HepG2 (cell line): Measurements from ENCODE around the gene HINFP. TPM values are rescaled to one million over a fixed set of nuclear protein-coding genes. Genes with fewer than 3 reads are reported as not detected.
A peak's percentile ranks its signal among the peaks of the same experiment; 100 is the strongest.

Source experiments
- ARNT2 ChIP-seq: sonication (generic); formaldehyde crosslinking; IDR thresholded peaks from 2 replicates; pipeline ENCODE4 v1.8.0; 2022; ENCODE audit warnings: mild to moderate bottlenecking, low read depth, missing genetic modification reagents, moderate library complexity
- ATF1 ChIP-seq: IDR thresholded peaks from 2 replicates; pipeline ENCODE4 v1.6.1; 2016; ENCODE audit warnings: mild to moderate bottlenecking, control low read depth
- CHCHD3 ChIP-seq: sonication (generic); formaldehyde crosslinking; IDR thresholded peaks from 2 replicates; pipeline ENCODE4 v1.8.0; 2022; ENCODE audit warnings: mild to moderate bottlenecking, missing genetic modification reagents, moderate library complexity
- KAT8 ChIP-seq: IDR thresholded peaks from 2 replicates; pipeline ENCODE4 v1.6.1; 2016; ENCODE audit warnings: missing genetic modification reagents, missing compliant biosample characterization
- KDM2A ChIP-seq: sonication (generic); formaldehyde crosslinking; IDR thresholded peaks from 2 replicates; pipeline ENCODE4 v1.4.0; 2020; ENCODE audit warnings: low read depth, missing genetic modification reagents, borderline replicate concordance
- MXD4 ChIP-seq: IDR thresholded peaks from 2 replicates; pipeline ENCODE4 v1.6.1; 2016; ENCODE audit warnings: mild to moderate bottlenecking, missing biosample characterization, missing genetic modification reagents
- NCOR1 ChIP-seq: fragments of 200-600 bp; sonication (generic); IDR thresholded peaks from 2 replicates; pipeline ENCODE4 v1.7.0; 2017; ENCODE audit warnings: antibody characterized with exemption, low read length, borderline replicate concordance
- NR2F6 ChIP-seq, 2 experiments: IDR thresholded peaks; 2 replicates each; pipeline ENCODE4 v1.6.1; 2016; ENCODE audit warnings: antibody characterized with exemption in 1 of 2, mild to moderate bottlenecking in 1 of 2
- SRSF1 ChIP-seq: fragments of 200-400 bp; formaldehyde crosslinking; optimal IDR thresholded peaks from 2 replicates; pipeline ENCODE3; 2017; ENCODE audit warnings: mild to moderate bottlenecking, low read depth, low read length, moderate library complexity
- ZHX1 ChIP-seq: sonication (generic); formaldehyde crosslinking; IDR thresholded peaks from 2 replicates; pipeline ENCODE4 v1.8.1; 2022; ENCODE audit warnings: low read depth, mild to moderate bottlenecking, missing genetic modification reagents
- ZKSCAN8 ChIP-seq: IDR thresholded peaks from 2 replicates; pipeline ENCODE4 v1.6.1; 2016; ENCODE audit warnings: borderline replicate concordance, missing genetic modification reagents, missing compliant biosample characterization
- ZMYM4 ChIP-seq: sonication (generic); formaldehyde crosslinking; IDR thresholded peaks from 2 replicates; pipeline ENCODE4 v1.8.1; 2023; ENCODE audit warnings: mild to moderate bottlenecking, missing genetic modification reagents
- ZNF574 ChIP-seq: sonication (generic); formaldehyde crosslinking; IDR thresholded peaks from 2 replicates; pipeline ENCODE4 v1.4.0; 2020; ENCODE audit warnings: missing genetic modification reagents
- ZNF577 ChIP-seq: sonication (generic); formaldehyde crosslinking; IDR thresholded peaks from 2 replicates; pipeline ENCODE4 v1.4.0; 2020; ENCODE audit warnings: mild to moderate bottlenecking, low read depth, missing genetic modification reagents, borderline replicate concordance
- ZNF660 ChIP-seq: sonication (generic); formaldehyde crosslinking; IDR thresholded peaks from 2 replicates; pipeline ENCODE4 v1.5.1; 2020; ENCODE audit warnings: mild to moderate bottlenecking, low read depth, missing genetic modification reagents, borderline replicate concordance
- ZNF674 ChIP-seq: sonication (generic); formaldehyde crosslinking; IDR thresholded peaks from 2 replicates; pipeline ENCODE4 v1.5.0; 2020; ENCODE audit warnings: low read depth, mild to moderate bottlenecking, missing genetic modification reagents
- ZSCAN31 ChIP-seq: sonication (generic); formaldehyde crosslinking; IDR thresholded peaks from 2 replicates; pipeline ENCODE4 v1.5.0; 2020; ENCODE audit warnings: low read depth, mild to moderate bottlenecking, missing genetic modification reagents
- polyA plus RNA-seq, 8 experiments: library from polyadenylated mRNA; depleted of rRNA in 3 of 8; stranded (reverse) in 7 of 8; unstranded in 1 of 8; fragments of >200 nt; fragmentation: Illumina TruSeq in 4 of 8; extraction: Trizol in 4 of 8; gene quantifications; 2 replicates each; pipeline versions ENCODE4 v1.2.1 to v1.2.3, GENCODE V29; 2011 to 2016; ENCODE audit warnings: low read depth in 4 of 8, missing spikeins in 1 of 8, mixed read lengths in 1 of 8; ENCODE audit not compliant: insufficient read depth in 1 of 8
- total RNA-seq, 5 experiments: library from RNA; depleted of rRNA; stranded (reverse); fragments of >200 nt; fragmentation: Illumina TruSeq; extraction: Trizol; gene quantifications; 2 replicates each; pipeline ENCODE4 v1.2.3, GENCODE V29; 2016; ENCODE audit warnings: low read depth in 1 of 5
- TF ChIP-seq, protein P1 (sequence below): sonication (generic); formaldehyde crosslinking; IDR thresholded peaks from 2 replicates; pipeline ENCODE4 v1.4.0; 2020; ENCODE audit warnings: missing genetic modification reagents

Gene HINFP
- total and polyA plus RNA-seq, 2 of the 13 experiments (the other 11 are each of a cell fraction or from before 2014, with no cell fraction given) = 15.1 to 21.4 TPM

DNA sequence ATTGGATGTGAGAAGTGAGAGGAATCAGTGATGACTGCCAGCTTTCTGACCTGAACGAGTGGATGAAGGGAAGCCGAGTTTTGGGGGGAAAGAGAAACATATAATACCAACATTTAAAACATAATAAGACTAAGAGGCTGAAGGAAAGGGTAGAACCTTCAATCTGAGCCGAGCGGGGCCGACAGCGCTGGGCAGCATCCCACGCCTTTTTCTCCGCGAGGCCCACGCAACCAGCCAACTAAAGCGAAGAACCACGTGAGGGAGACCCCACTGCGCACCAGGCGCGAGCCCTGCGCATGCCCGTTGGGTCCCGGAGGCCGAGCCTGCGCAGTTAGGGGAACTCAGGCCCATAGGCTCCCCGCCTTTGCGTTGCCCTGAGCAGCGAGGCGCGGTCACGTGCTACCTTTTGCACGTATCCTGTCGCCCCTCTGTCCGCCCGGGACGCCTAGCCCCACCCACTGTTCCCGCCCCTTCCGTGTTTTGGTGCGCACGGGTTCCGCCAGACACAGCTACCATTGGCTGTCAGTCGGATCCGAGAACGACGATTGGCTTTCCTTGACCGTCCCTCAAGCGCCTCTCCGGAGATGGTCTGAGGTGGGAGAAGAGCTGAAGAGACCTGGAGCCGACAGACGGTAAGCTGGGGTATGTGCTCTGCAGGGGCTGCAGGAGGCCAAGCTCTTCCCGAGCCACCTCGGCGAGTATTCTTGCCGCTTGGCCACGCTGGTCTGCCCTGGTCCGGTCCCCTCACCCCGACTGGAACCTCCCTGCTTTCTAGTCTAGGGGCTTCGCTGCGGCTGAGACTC lies at the start of gene HINFP (continued):
- TF ChIP-seq, protein P1, sequence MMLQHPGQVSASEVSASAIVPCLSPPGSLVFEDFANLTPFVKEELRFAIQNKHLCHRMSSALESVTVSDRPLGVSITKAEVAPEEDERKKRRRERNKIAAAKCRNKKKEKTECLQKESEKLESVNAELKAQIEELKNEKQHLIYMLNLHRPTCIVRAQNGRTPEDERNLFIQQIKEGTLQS (CRISPR knock-in tag) = 0 out of 2 replicates have a peak, but pooled peaks have one; percentile 30
- peak; percentile 84 for TF ChIP-seq ZNF574 (CRISPR knock-in tag)
- peak; percentile 58 for TF ChIP-seq ZMYM4 (CRISPR knock-in tag)
- TF ChIP-seq ZHX1 (CRISPR knock-in tag) = no peak
- peak; percentile 40; the same call in 1 of the 2 replicates for TF ChIP-seq ATF1
- no peak for TF ChIP-seq ZNF577
- peak; percentile 60 for TF ChIP-seq SRSF1
- TF ChIP-seq KAT8 (CRISPR knock-in tag) = peak; percentile 85
- TF ChIP-seq ARNT2 (CRISPR knock-in tag) = peak; percentile 69; the same call in 1 of the 2 replicates
- TF ChIP-seq KDM2A (CRISPR knock-in tag) = peak; percentile 73
- TF ChIP-seq NCOR1 = no peak
- no peak for TF ChIP-seq NR2F6 (IDR thresholded peaks at IDR 0.05)
- TF ChIP-seq NR2F6 (CRISPR knock-in tag; IDR thresholded peaks at IDR 0.05) = peak; percentile 43; the same call in 1 of the 2 replicates
- peak; percentile 16; the same call in 1 of the 2 replicates for TF ChIP-seq ZKSCAN8 (CRISPR knock-in tag)
- TF ChIP-seq ZSCAN31 = 0 out of 2 replicates have a peak, but pooled peaks have one; percentile 44
- TF ChIP-seq ZNF660 (CRISPR knock-in tag) = no peak
- 0 out of 2 replicates have a peak, but pooled peaks have one; percentile 18 for TF ChIP-seq CHCHD3 (CRISPR knock-in tag)
- TF ChIP-seq ZNF674 = no peak
- TF ChIP-seq MXD4 (CRISPR knock-in tag) = peak; percentile 89
